HG03060 (cell line): ENCODE data around the gene RFT1.

Source experiments
- ATAC-seq: cut with Tn5 transposase; IDR thresholded peaks from one replicate; pipeline ENCODE4 v1.9.1; 2021; ENCODE audit warnings: low read depth, moderate number of reproducible peaks; ENCODE audit not compliant: unreplicated experiment

Gene RFT1, protein sequence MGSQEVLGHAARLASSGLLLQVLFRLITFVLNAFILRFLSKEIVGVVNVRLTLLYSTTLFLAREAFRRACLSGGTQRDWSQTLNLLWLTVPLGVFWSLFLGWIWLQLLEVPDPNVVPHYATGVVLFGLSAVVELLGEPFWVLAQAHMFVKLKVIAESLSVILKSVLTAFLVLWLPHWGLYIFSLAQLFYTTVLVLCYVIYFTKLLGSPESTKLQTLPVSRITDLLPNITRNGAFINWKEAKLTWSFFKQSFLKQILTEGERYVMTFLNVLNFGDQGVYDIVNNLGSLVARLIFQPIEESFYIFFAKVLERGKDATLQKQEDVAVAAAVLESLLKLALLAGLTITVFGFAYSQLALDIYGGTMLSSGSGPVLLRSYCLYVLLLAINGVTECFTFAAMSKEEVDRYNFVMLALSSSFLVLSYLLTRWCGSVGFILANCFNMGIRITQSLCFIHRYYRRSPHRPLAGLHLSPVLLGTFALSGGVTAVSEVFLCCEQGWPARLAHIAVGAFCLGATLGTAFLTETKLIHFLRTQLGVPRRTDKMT

DNA sequence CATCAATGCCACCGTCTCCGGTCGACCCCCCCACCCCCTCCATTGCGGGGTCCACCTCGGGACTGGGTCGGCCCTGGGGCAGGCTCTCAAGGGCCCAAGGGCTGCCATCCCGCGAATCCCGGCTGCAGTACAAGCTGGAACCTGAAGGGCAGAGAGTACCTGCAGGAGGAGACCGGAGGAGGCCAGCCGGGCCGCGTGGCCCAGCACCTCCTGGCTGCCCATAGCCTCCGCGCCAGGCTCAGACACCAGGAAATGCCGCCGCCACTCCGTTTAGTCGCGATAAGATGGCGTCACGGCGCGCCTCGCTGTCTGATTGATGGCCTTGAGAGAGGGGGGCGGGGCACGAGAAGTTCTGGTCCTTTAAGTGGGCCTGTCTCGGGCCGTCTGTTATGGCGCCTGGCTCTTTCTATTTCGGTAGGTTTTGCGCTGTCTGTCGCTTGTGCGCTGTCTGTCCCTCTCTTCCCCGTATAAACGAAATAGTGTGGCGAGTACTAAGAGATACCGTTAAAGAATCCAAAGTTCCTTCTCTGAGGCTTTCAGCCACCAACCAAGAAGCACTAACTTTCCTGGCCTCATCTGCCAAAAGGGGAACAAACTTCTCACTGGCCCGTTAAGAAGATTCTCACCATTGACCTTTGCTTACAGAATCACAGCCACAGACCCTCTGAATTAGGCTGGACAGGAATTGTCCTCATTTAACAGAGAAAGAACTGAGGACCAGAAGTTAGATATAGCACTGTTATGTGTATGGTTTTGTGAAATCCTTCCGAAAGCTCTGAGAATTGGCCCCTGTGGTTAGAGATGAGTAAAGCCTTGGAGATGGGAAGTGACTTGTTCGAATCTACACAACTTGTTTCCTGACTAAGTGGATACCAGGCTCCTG, at the start of gene RFT1:
TSS of gene RFT1 (minus strand) at position 257 of the 883 bp plus-strand sequence. CDS start at position 222, 35 bp downstream.
- peak; percentile 67 for ATAC-seq

DNA sequence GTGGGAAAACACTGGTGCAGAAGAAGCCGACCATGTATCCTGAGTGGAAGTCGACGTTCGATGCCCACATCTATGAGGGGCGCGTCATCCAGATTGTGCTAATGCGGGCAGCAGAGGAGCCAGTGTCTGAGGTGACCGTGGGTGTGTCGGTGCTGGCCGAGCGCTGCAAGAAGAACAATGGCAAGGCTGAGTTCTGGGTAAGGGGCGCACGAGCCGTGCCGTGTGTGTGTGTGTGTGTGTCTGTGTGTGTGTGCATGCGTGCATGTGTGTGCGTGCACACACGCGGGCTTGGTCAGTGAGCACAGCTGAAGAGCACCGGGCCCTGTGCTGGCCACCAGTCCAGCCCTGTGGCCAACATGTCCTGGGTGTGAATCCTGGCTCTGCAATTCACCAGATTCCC, 49.3 kb upstream of the RFT1 start:
- ATAC-seq, result no peak

DNA sequence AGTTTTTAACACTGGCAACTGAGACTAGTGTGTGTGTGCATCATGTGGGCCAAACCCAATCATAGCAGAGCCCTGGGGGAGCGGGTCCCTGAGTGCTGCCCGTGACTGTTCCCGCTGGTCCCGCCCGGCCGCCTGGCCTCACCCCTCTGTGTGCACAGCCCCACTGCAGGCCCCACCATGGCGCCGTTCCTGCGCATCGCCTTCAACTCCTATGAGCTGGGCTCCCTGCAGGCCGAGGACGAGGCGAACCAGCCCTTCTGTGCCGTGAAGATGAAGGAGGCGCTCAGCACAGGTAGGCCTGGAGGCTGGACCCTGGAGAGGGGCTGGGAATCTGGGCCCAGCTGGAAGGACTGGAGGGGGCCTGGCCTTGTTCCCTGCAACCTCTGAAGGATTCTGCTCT, 48.0 kb upstream of the RFT1 start:
- no peak for ATAC-seq

DNA sequence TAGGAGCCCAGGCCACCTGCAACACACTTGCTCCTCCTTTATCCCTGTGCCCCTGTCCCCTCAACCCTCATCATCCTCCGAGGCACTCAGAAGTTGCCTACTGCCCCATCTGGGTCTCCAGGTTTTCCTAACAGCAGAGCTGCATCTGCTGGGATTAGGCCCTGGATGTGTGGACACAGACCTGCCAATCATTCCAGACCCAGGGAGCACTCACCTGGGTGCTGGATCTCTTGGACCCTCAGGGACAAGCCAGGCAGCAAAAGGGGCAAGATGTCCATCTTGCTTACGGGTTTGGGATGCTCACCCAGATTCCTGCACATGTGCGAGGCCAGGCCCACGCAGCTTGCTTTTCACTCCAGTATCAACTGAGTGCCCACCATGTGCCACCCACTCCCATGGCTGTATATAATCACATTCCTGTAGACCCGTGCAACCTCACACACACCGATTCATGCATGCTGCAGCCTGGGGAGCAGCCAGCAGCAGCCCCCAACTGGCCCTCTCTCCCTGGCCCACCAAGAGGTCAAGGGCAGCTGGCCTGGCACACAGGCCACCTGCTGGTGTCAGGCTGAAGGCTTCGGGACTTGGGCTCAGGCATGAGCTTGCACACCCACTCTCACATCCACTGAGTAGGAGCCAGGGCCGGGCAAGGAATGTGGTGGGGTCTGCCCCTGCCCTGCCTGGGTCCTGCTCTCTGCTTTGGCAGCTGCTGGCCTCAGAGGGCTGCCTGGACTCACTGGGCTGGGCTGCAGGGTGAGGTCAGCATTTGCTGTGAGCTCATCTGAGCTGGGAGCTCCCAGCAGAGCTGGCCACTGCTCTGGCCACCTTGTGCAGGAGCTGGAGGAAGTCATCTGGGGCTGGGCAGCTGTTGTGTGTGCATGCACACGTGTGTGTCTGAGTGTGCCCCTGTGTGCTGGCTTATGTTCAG, 45.6 kb upstream of the RFT1 start:
- ATAC-seq, result no peak

DNA sequence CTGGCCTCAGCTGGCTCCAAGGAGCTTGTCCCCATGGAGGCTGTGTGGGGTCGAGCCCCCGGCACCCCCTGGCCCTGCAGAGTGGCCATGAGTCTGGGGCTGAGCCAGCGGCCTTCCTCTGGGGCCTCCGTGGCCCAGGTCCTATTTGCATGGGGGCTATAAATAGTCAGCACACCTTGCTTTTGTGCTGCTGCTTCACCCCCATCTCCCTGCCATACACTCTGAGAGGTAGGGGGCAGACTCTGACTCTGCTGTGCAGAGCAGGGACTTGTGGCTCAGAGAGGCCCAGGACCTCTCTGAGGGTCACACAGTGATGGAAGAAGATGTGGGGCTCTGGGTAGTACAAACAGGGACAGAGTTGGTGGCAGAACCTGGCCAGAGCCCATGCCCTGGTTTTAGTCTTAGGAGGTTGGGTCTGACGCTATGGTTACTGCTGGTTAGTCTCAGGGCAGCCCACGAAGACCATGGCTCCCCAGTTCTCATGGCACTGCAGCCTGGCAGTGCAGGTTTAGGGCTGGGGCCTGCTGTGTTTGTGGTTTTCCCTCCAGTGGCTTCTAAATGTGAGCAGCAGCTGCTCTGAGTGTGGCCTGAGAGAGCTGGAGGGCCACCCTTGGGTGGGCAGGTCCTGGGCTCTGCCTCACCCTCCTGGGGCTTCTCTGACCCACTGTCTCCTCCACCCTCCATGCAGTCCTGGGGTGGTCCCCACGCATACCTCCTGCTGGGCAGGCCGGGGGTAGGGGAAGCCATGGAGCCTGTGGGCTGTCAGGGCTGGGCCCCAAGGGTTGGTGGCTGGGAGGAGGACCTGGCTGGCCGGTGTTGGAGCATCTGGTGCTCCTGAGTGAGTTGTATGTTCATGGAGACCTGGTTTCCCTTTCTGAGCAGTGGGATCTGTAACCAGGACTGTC, 44.4 kb upstream of the RFT1 start:
- peak; percentile 35 for ATAC-seq

DNA sequence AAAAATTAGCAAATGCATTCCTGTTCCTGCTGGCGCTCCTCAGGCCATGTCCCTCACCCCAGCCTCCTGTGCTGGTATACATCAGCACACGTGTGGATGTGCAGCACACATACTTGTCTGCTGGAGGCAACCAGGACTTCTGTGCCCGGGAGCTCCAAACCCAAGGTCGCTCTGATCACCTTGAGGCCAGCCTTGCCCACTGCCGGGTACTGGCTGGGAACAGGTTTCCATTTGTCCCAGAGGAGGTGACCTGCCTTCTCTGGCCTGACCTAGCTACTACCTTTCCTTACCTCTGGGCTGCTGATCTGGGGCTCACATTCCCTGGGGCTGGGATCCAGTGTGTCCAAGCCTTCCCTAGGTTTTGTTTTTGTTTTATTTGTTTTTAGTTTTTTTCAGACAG, 42.9 kb upstream of the RFT1 start:
- no peak for ATAC-seq

DNA sequence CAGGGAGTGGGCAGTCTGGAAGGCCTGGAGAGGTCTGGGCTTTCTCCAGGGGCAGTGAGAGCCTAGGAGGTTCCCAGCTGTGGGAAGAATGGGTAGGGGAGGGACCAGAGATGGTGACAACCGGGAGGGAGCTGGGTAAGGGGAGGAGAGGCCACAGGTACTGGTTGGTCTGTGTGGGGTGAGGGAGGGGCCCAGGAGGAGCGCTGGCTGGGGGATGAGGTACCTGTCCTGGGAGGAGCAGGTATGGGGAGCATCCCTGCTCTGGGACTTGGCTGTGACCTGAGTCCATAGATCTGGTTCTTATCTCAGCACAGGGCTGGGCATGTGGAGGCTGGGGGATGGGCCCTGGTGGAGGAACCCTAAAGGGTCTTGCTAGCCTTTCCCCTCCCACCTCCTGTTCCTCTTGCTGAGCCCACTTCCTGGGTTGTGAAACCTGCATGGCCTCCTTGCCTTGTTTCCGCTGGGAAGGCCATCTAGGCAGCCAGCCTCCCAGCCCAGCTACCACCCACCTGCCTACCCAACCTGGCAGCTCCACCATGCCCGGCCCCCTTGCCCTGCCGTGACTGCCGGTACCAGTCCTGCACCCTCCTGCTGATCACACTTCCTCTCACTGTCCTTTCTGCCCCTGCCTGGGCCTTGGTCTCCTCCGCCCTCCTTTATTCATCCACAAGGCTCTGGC, 41.7 kb upstream of the RFT1 start:
- ATAC-seq, result no peak

DNA sequence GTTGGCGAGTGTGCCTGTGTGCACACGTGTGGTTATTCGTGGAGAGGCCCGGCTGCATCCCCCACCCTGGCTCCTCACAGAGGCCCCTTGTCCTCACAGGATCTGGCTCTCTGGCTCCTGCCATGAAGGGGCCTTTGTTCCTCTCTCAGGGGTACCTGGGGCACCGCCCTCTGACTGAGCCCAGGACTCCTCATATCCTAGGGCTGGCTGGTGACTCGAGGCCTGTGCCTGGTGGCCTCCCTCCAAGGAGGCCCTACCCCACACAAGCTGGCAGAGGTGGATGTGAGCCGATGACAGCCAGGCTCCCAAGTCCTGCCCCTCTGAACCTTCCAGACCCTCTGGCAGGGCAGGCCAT, 40.8 kb upstream of the RFT1 start:
- no peak for ATAC-seq

DNA sequence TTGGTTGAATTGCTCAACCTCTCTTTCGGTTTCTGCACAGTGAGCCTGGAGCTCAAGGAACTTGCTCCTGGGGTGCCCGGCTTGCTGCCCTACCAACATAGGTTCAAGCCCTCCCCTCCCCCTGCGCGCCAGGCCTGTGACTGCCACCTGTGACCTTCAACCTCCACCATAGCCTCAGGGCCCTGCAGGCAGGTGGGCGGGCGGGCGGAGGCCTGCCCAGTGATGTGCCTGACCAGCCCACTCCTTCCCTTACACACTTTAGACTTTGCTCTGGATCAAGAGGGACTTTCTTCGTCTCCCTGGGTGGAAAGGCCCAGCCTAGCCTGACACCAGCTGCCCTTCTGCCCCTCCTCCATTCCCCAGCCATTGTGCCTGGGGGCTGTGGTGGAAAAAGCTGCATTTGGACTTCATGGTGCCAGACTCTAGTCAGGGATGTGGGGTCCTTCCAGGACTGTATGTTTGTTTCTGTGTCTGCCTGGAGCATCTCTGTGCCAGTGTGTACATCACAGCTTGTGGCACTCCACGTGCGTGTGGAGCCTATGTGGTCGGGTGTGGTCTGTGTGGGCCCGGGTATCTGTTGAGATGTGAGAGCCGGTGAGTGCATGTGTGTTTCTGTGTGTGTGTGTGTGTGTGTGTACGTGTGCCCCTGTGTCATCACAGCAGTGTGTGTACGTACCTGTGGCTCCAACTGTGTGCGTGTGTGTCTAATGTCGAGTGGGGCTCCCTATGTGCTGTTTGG, 40.3 kb upstream of the RFT1 start:
- no peak for ATAC-seq

DNA sequence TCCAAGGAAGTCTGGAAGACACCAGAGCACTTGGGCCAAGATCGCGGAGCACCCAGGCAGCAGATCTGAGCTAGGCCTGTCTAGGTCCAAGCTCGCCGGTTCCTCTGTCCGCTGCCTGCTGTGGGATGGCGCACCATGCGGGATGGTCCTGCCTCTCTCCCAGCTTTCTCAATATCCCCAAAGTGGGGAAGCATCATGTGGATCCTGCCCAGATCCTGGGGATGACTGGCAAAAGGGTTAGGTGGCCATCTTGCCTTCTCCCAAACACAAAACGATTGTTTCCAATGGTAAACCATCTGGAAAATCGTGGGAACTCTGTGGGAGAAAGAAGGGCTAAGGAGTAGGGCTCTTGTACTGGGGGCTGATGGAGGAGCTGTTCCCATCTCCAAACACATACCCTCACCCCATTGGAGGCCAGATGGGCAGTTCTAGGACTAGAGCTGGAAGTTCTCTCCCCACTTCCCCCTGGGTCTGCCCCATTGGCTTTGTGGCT, 39.6 kb upstream of the RFT1 start:
- no peak for ATAC-seq

DNA sequence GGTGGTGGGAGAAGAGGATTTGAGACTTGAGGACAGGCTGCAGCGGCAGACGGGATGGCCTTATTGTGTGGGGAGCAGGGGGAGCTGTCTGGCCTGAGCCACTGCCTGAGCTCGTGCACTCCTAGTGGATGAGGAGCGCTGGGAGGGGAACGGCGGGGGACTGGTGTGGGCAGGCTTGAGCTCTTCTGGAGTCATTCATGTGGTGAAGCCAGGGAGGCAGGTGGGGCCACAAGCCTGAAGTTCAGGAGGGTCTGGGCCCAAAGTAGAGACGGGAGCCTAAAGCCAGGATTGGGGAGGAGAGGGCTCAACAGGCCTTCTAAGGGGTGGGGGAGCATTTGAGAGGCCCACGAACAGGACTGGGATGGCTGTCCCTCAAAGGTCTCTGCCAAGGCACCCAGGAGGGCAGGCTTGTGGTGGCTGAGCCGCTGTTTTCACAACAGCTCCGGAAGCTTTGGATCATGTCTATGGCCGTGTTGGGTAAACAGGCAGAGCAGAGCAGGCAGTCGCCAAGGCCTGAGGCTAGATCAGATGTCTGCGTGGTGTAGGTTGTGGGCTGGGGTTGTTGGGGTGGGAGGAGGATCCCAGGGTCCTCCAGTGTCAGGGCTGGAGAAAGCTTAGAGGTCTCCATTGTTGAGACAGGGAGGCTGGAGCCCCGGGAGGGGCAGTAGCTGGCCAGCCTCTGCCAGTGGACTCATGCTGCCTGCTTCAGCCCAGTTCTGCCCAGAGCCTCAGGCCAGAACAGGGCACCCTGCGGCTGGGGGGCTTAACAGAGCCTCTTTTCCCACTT, 39.0 kb upstream of the RFT1 start:
- no peak for ATAC-seq

DNA sequence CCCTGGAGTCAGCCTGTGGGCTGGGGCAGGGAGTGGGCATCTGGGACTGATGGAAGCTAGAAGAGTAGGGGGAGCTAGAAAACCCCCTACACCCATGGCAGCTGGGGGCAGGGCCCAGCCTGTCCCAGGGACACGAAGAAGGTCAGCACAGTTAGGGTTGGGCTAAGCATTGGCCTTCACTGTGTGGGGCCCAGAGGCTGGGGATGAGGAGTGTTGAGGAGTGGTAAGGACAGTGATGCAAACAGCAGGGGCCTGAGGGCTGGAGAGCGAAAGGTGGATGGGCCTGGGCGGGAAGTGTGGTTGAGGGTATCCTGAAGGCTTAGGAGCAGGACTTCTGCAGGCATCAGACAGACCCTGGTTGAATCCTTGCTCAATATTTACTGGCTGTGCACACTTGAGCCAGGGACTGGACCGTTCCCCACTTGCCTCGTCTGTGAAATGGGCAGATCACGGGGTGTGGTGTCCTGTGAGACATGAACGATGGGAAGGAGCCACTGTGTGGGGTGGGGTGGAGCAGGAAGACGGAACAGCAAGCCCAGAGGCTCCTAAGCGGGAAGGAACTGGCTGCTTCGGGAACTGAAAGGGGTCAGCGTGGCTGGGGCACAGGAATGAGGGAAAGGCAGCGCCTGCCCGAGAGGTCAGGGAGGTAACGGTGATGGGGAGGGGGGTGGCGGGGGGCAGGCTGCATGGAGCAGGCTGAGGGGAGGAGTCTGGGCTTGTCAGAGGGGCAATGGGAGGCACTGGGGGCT, 38.1 kb upstream of the RFT1 start:
- ATAC-seq, result no peak

DNA sequence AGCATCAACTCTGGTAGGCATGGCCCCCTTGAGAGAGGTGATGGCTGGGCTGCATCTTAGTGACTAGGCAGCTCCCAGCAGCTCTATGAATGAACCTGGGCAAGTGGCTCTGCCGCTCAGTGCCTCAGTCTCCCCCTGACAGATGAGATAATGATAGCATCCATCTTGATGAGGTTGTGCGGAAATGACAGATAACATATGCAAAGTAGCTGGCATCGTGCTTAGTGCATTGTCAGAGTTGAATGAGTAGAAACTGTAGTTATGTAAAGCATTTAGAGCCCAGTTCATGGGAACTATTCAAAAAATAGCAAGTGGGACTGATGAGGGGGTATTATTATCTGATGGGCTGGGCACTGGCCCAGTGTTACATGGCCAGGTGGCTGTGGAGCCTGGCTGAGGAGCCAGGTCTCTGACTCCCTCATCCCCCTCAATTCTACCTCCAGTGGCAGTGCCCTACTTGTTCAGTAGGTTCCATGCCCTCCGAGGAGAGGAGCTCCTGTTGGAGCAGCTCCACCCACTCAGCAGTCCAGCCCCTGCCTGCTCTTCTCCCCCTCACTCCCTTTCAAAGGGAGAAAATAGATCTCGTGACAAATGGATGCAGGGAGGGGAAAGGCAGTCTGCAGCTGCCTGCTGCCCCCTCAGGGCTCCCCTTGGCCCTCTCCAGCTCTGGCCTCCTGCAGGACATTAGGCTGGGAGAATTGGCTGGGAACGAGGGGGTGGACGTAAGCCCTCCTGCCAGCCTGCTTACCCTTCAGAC, 37.4 kb upstream of the RFT1 start:
- no peak for ATAC-seq

DNA sequence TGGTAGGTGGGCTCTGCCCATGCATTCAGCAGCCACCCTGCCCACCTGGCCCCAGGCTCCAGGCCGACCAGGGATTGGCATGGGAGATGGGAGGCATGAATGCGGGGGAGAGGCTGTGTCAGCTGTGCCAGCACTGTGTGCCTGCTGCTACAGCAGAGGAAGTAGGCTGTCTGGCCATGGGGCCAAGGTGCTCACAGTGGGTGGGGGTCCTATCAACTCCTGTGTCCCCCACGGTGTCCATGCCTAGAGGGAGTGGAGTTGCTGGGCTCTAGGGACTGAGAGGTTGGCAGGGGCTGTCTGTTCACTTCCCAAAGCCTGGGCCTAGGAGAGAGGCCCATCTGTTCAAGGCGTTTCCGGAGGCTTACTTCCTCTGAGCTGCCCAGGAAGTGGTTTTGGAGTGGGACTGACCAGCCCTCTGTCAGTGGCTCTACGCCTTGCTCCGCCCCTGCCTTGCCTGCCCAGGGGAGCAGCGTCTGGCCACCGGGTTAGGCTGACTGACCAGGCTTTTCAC, 36.6 kb upstream of the RFT1 start:
- no peak for ATAC-seq

DNA sequence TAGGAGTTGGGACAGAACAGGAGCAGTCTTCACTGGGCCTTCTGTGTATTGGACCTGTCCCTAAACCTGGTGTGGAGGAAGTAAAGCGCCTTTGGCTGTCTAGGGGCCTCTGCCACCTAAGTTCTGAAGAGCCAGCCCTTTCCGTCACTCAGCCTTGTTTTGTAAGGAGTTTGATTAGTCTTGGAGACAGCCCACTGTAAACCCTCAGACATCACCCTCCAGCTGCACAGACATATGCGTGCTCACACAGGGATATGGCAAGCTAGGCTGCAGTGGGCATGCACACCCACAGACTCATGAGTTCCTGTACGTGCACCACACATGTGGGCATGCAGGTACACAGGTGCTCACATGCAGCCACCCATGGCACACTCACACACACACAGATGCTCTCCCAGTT, 36.0 kb upstream of the RFT1 start:
- ATAC-seq, result no peak

DNA sequence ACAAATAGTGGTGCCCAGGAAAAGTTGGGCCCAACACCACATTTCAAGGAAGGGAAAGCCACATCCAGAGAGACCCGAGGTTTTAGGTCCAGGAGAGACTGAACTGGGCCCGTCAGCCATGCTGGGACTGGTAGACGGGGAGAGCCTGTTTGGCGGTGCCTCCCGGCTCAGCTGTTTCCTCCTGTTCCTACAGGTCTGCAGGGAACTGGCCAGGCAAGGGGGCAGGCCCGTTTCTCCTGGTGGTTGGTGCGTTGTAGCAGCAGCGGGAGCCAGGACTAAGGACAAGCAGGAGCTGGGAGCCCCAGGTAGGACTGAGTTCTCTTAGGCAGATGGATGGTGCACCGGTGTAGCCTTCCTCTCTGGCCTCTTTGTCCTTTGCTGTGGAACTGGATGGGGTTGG, 34.7 kb upstream of the RFT1 start:
- no peak for ATAC-seq
